ENCODE measurements around the gene MYADML2.

The MYADML2 gene

DNA sequence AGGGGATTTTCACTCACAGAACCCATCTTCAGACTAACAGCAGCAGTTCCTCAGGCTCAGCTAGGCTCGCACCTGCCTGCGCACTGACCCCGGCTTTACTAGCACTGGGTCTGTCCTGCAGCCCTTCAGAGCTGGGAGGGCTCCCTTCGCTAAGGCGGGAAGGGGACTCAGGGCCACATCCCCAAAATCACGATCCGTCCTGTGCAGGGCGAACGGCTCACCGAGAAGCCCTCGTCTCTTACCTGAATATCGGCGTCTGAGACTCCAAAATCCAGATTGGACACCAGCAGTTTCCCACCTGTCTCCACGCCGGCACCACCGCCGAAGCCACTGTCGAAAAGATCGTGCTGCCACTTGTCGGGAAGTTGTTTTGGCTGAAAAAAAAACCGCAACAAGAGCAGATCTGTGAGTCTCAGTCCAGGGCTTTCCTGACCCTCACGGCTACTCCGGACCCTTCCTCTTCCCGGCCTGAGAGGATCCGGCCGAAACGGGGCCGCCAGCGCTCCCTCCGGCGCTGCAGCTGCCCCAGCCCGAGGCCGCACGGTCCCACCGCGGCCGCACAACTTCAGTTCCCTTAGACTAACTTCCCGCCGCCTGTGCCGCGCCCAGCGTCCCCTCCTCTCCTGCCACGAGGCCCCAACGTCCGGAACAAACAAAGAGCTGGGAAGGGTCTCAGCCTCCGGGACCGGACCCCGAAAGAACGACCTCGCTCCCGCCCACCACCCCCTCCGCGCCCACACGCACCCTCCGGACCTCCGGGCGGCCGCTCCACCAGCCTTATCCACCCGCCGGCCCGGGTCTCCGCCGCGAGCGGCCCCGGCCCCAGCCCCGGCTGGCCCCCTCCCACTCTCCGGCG lies 56.4 kb downstream of the MYADML2 start:
- DNase-seq: no peak
